Measurements from ENCODE around the gene DCP1A.

- TF ChIP-seq POLR2AphosphoS5 (IDR thresholded peaks at IDR 0.05; ENCODE audit: insufficient read depth, low read depth, low read length): no peak
- no peak for TF ChIP-seq POLR2A (IDR thresholded peaks at IDR 0.05; ENCODE audit: low read depth, low read length)
- no peak for TF ChIP-seq CTCF (IDR thresholded peaks at IDR 0.05; ENCODE audit: extremely low read depth in 1 of 2, insufficient read depth in 1 of 2, low read depth in 1 of 2, low read length in 2 of 2)
- TF ChIP-seq MYC (IDR thresholded peaks at IDR 0.05; ENCODE audit: low read depth, low read length): no peak
- TF ChIP-seq EZH2 (IDR thresholded peaks at IDR 0.05; ENCODE audit: borderline replicate concordance, low read depth, low read length, severe bottlenecking): no peak
- TF ChIP-seq JUN (IDR thresholded peaks at IDR 0.05; ENCODE audit: borderline replicate concordance, insufficient read depth, insufficient read length, low read depth): no peak
- TF ChIP-seq FOS (IDR thresholded peaks at IDR 0.05; ENCODE audit: borderline replicate concordance, insufficient read depth, low read length): no peak
These were observed 53.5 kb downstream of the DCP1A start for GRCh38 chr3:53293867-53294266.

All from endothelial cell of umbilical vein (primary cell).